H9 (cell line): ENCODE data around the gene NKAIN2. TPM values are rescaled to one million over a fixed set of nuclear protein-coding genes. Genes with fewer than 3 reads are reported as not detected.

Experiments
- DNase-seq: peaks from one replicate; pipeline ENCODE4 v3.0.0-alpha.2; 2017
- H2AFZ ChIP-seq: one replicate; pipeline ENCODE4 v1.6.1; 2013; ENCODE audit warnings: mild to moderate bottlenecking, low read length, control low read depth, moderate library complexity
- H2AK5ac ChIP-seq: 2 replicates; pipeline ENCODE4 v1.6.1; 2013; ENCODE audit warnings: low read length, control low read depth, mixed read lengths; ENCODE audit not compliant: insufficient read length
- H2BK120ac ChIP-seq: one replicate; pipeline ENCODE4 v1.6.1; 2013; ENCODE audit warnings: low read depth, mild to moderate bottlenecking, low read length, control low read depth, inconsistent platforms; ENCODE audit not compliant: poor library complexity, severe bottlenecking
- H2BK12ac ChIP-seq: 2 replicates; pipeline ENCODE4 v1.6.1; 2013; ENCODE audit warnings: low read length, control low read depth, mixed read lengths, low read depth; ENCODE audit not compliant: insufficient read length
- H2BK15ac ChIP-seq: 2 replicates; pipeline ENCODE4 v1.6.1; 2013; ENCODE audit warnings: low read depth, low read length, control low read depth
- H2BK20ac ChIP-seq: one replicate; pipeline ENCODE4 v1.6.1; 2013; ENCODE audit warnings: low read depth, mild to moderate bottlenecking, low read length, control low read depth, inconsistent platforms; ENCODE audit not compliant: poor library complexity, severe bottlenecking
- H2BK5ac ChIP-seq: 2 replicates; pipeline ENCODE4 v1.6.1; 2013; ENCODE audit warnings: low read length, control low read depth, mixed read lengths; ENCODE audit not compliant: insufficient read length
- H3K14ac ChIP-seq: 2 replicates; pipeline ENCODE4 v1.6.1; 2013; ENCODE audit warnings: low read length, control low read depth; ENCODE audit not compliant: insufficient read depth
- H3K18ac ChIP-seq: 2 replicates; pipeline ENCODE4 v1.6.1; 2013; ENCODE audit warnings: low read depth, mild to moderate bottlenecking, mixed read lengths, low read length, control low read depth; ENCODE audit not compliant: insufficient read length
- H3K23ac ChIP-seq: 2 replicates; pipeline ENCODE4 v1.6.1; 2013; ENCODE audit warnings: low read length, control low read depth, mixed read lengths, low read depth; ENCODE audit not compliant: insufficient read length
- H3K23me2 ChIP-seq: 2 replicates; pipeline ENCODE4 v1.6.1; 2013; ENCODE audit warnings: low read depth, mild to moderate bottlenecking, mixed read lengths, low read length, control low read depth; ENCODE audit not compliant: insufficient read length, poor library complexity, severe bottlenecking
- H3K27ac ChIP-seq: 2 replicates; pipeline ENCODE4 v1.5.1; 2013; ENCODE audit warnings: low read length, control low read depth, mixed read lengths, low read depth; ENCODE audit not compliant: insufficient read length
- H3K27me3 ChIP-seq: 2 replicates; pipeline ENCODE4 v1.6.1; 2013; ENCODE audit warnings: low read length, control low read depth, inconsistent platforms; ENCODE audit not compliant: insufficient read depth
- H3K4ac ChIP-seq: 2 replicates; pipeline ENCODE4 v1.6.1; 2013; ENCODE audit warnings: low read depth, mild to moderate bottlenecking, control low read depth, inconsistent platforms, low read length, moderate library complexity
- H3K4me1 ChIP-seq: 2 replicates; pipeline ENCODE4 v1.6.1; 2013; ENCODE audit warnings: low read length, control low read depth, inconsistent platforms; ENCODE audit not compliant: insufficient read depth
- H3K4me2 ChIP-seq: 2 replicates; pipeline ENCODE4 v1.6.1; 2013; ENCODE audit warnings: low read length, control low read depth, mixed read lengths; ENCODE audit not compliant: insufficient read length, insufficient read depth
- H3K56ac ChIP-seq: 2 replicates; pipeline ENCODE4 v1.6.1; 2013; ENCODE audit warnings: low read depth, mild to moderate bottlenecking, mixed read lengths, low read length, control low read depth; ENCODE audit not compliant: insufficient read length
- H3K79me1 ChIP-seq: 2 replicates; pipeline ENCODE4 v1.6.1; 2013; ENCODE audit warnings: low read depth, mild to moderate bottlenecking, moderate library complexity, low read length, control low read depth, inconsistent platforms; ENCODE audit not compliant: insufficient read depth, poor library complexity, severe bottlenecking
- H3K79me2 ChIP-seq: 2 replicates; pipeline ENCODE4 v1.6.1; 2013; ENCODE audit warnings: low read length, control low read depth, inconsistent platforms; ENCODE audit not compliant: insufficient read depth
- H3K9ac ChIP-seq: 2 replicates; pipeline ENCODE4 v1.6.1; 2013; ENCODE audit warnings: low read length, control low read depth, mixed read lengths; ENCODE audit not compliant: insufficient read length; ENCODE audit errors: extremely low read depth
- H3K9me3 ChIP-seq: one replicate; pipeline ENCODE4 v1.6.1; 2013; ENCODE audit warnings: low read depth, low read length, inconsistent platforms; ENCODE audit not compliant: control insufficient read depth
- H3T11ph ChIP-seq: one replicate; pipeline ENCODE4 v1.6.1; 2013; ENCODE audit warnings: mild to moderate bottlenecking, low read length, control low read depth, inconsistent platforms
- H4K20me1 ChIP-seq: one replicate; pipeline ENCODE4 v1.6.1; 2013; ENCODE audit not compliant: control insufficient read depth, insufficient read length, insufficient read depth
- H4K5ac ChIP-seq: 2 replicates; pipeline ENCODE4 v1.6.1; 2013; ENCODE audit warnings: low read depth, mild to moderate bottlenecking, mixed read lengths, low read length, control low read depth; ENCODE audit not compliant: insufficient read length
- H4K8ac ChIP-seq: replicated peaks from 2 replicates; pipeline ENCODE4 v1.6.1; 2013; ENCODE audit warnings: low read length, control low read depth, mixed read lengths, low read depth; ENCODE audit not compliant: insufficient read length
- H4K91ac ChIP-seq: 2 replicates; pipeline ENCODE4 v1.6.1; 2013; ENCODE audit warnings: low read depth, mild to moderate bottlenecking, moderate library complexity, mixed read lengths, low read length, control low read depth; ENCODE audit not compliant: insufficient read length
- H3K27ac Mint-ChIP-seq, 3 experiments: 2 replicates in 2 of 3; 3 replicates in 1 of 3; pipeline ENCODE4 v1.8.0; 2020 to 2021; ENCODE audit warnings: mixed read lengths in 3 of 3, mild to moderate bottlenecking in 1 of 3, moderate library complexity in 1 of 3
- H3K27me3 Mint-ChIP-seq: 2 replicates; pipeline ENCODE4 v1.8.0; 2021; ENCODE audit warnings: low read depth, mild to moderate bottlenecking, moderate library complexity, mixed read lengths
- H3K36me3 Mint-ChIP-seq, 3 experiments: 2 replicates in 2 of 3; 3 replicates in 1 of 3; pipeline ENCODE4 v1.8.0; 2020 to 2021; ENCODE audit warnings: low read depth in 3 of 3, mixed read lengths in 3 of 3; ENCODE audit not compliant: insufficient read depth in 1 of 3
- H3K4me1 Mint-ChIP-seq, 2 experiments: 2 replicates each; pipeline ENCODE4 v1.8.0; 2020; ENCODE audit warnings: mixed read lengths in 2 of 2
- H3K4me3 Mint-ChIP-seq, 2 experiments: 2 replicates in 1 of 2; 3 replicates in 1 of 2; pipeline ENCODE4 v1.8.0; 2020 to 2021; ENCODE audit warnings: mild to moderate bottlenecking in 2 of 2, mixed read lengths in 2 of 2, moderate library complexity in 1 of 2
- H3K9me3 Mint-ChIP-seq, 2 experiments: 2 replicates in 1 of 2; 3 replicates in 1 of 2; pipeline ENCODE4 v1.8.0; 2020; ENCODE audit warnings: mild to moderate bottlenecking in 2 of 2, mixed read lengths in 2 of 2, moderate library complexity in 1 of 2
- CTCF ChIP-seq: fragments of 200-600 bp; sonication (generic); conservative IDR thresholded peaks from 3 replicates; pipeline ENCODE4 v1.8.0; 2021; ENCODE audit warnings: antibody characterized with exemption, mild to moderate bottlenecking
- WGBS: extraction: QIAGEN DNeasy Blood & Tissue Kit; methylation state at CpG from one replicate; pipeline ENCODE4 v1.1.7; 2013; ENCODE audit warnings: missing lambda C conversion rate, low lambda C conversion rate, mixed read lengths; ENCODE audit not compliant: insufficient read length; ENCODE audit errors: extremely low coverage; 5-methylcytosine and 5-hydroxymethylcytosine counted together
- total RNA-seq: library from RNA; stranded (reverse); gene quantifications from 2 replicates; pipeline ENCODE4 v1.2.1, GENCODE V29; 2021

NKAIN2 gene
- total RNA-seq, 1 experiment from 2014 or later: 0.17 TPM

- Histone ChIP-seq H2AFZ (no peak overlapping the region), H3K56ac (no peak overlapping the region), H4K20me1 (no peaks in the 10 kb centered on the region), H3T11ph (no peak overlapping the region), H3K4me2 (no peak overlapping the region), H2BK20ac (no peak overlapping the region), H2BK15ac (no peak overlapping the region), H3K27me3 (peaks cover 14% of the 10 kb centered on the region; the same call in 1 of the 2 replicates), H2BK12ac (no peak overlapping the region), H2BK5ac (no peak overlapping the region), H3K27ac (no peak overlapping the region), H3K14ac (no peak overlapping the region), H4K91ac (no peak overlapping the region), H3K4ac (no peak overlapping the region), H3K79me2 (no peaks in the 10 kb centered on the region), H3K79me1 (no peaks in the 10 kb centered on the region), H3K23ac (no peak overlapping the region), H3K4me1 (no peaks in the 10 kb centered on the region), H3K9me3 (no peaks in the 10 kb centered on the region), H2BK120ac (no peak overlapping the region), H3K18ac (no peak overlapping the region), H4K5ac (no peak overlapping the region), H3K23me2 (peaks cover 3% of the 10 kb centered on the region), H2AK5ac (no peak overlapping the region), H4K8ac (no peak overlapping the region), H3K9ac (no peak overlapping the region)
- Mint-ChIP-seq H3K27ac (no peak overlapping the region), H3K4me3 (no peak overlapping the region), H3K9me3 (no peaks in the 10 kb centered on the region), H3K27me3 (peaks cover 51% of the 10 kb centered on the region), H3K36me3 (no peaks in the 10 kb centered on the region), H3K4me1 (peaks cover 4% of the 10 kb centered on the region in 2 experiments)
- no CpG with 5 or more reads among the region's 3 CpGs for WGBS
- no peak for TF ChIP-seq CTCF
- no peak for DNase-seq
These were observed 4.9 kb downstream of the NKAIN2 start for GRCh38 chr6:123808556-123808955.
